Heart left ventricle (tissue), 16 donors: Measurements from ENCODE around the gene PARD3. TPM values are rescaled to one million over a fixed set of nuclear protein-coding genes. Genes with fewer than 3 reads are reported as not detected.

Experiments
- ATAC-seq, 4 donors: fragments of 200-7000 bp; cut with Tn5 transposase; one replicate each; pipeline ENCODE4 v1.9.1; 2020 to 2022; ENCODE audit warnings: moderate library complexity in 4 of 4, mild to moderate bottlenecking in 3 of 4, moderate number of reproducible peaks in 1 of 4
- DNase-seq, 5 donors: peaks; one replicate each; pipeline ENCODE4 v3.0.0-alpha.2; 2020
- H3K27ac ChIP-seq, 12 donors: fragments of 200-600 bp; sonication (generic) in 4 of 12; one replicate each; pipeline versions ENCODE4 v1.5.0 to v1.8.0; 2016 to 2022; ENCODE audit warnings: mild to moderate bottlenecking in 2 of 12
- H3K27me3 ChIP-seq, 9 donors: fragments of 200-600 bp; sonication (generic) in 2 of 9; one replicate each; pipeline versions ENCODE4 v1.5.1 to v1.8.0; 2016 to 2022; ENCODE audit warnings: mild to moderate bottlenecking in 3 of 9
- H3K36me3 ChIP-seq, 9 donors: fragments of 200-600 bp; sonication (generic) in 2 of 9; one replicate each; pipeline versions ENCODE4 v1.5.0 to v1.8.0; 2018 to 2022; ENCODE audit warnings: mild to moderate bottlenecking in 2 of 9
- H3K4me1 ChIP-seq, 12 donors: fragments of 200-600 bp; sonication (generic) in 4 of 12; one replicate each; pipeline versions ENCODE4 v1.5.0 to v1.8.0; 2016 to 2022; ENCODE audit warnings: mild to moderate bottlenecking in 3 of 12
- H3K4me3 ChIP-seq, 12 donors: fragments of 200-600 bp; sonication (generic) in 4 of 12; one replicate each; pipeline versions ENCODE4 v1.5.0 to v1.8.0; 2017 to 2022; ENCODE audit warnings: mild to moderate bottlenecking in 9 of 12, moderate library complexity in 4 of 12
- H3K9me3 ChIP-seq, 12 donors: fragments of 200-600 bp; sonication (generic) in 4 of 12; one replicate each; pipeline versions ENCODE4 v1.5.0 to v1.8.0; 2016 to 2022; ENCODE audit warnings: mild to moderate bottlenecking in 1 of 12
- POLR2A ChIP-seq, 2 donors: fragments of 450-650 bp; IDR thresholded peaks; one replicate each; pipeline ENCODE4 v1.6.1; 2017; ENCODE audit warnings: antibody characterized with exemption in 2 of 2, mild to moderate bottlenecking in 2 of 2, moderate library complexity in 2 of 2
- WGBS, 4 donors: extraction: QIAGEN DNeasy Blood & Tissue Kit in 2 of 4; methylation state at CpG; one replicate each; pipeline versions ENCODE4 v1.1.5 to v1.1.7; 2013 to 2018; 5-methylcytosine and 5-hydroxymethylcytosine counted together
- intact Hi-C, 10 donors: fragments of 100-400 bp; cut with DNase I; formaldehyde crosslinking; loops; one replicate each; pipeline versions ENCODE4 v1.11.1 to v1.14.2; 2022
- polyA plus RNA-seq, 2 donors: library from polyadenylated mRNA; stranded (reverse); fragments of 200-250 nt; gene quantifications; one replicate each; pipeline ENCODE4 v1.2.3, GENCODE V29; 2013
- total RNA-seq, 9 donors: library from RNA; depleted of rRNA in 2 of 9; stranded (reverse); fragments of >200 nt in 2 of 9; fragmentation: NEBNext Ultra II Directional in 3 of 9; extraction: Animal tissue kit (Norgen Biotek cat#: 25700) in 3 of 9; gene quantifications; one replicate each; pipeline versions ENCODE4 v1.1.0 to v1.2.4, GENCODE V29; 2016 to 2023
- TF ChIP-seq, protein P1 (sequence below), 12 donors: fragments of 200-600 bp; sonication (generic) in 4 of 12; IDR thresholded peaks; one replicate each; pipeline versions ENCODE4 v1.5.0 to v1.8.0; 2018 to 2022; ENCODE audit warnings: antibody characterized with exemption in 12 of 12, mild to moderate bottlenecking in 5 of 12
- donor health status: ischemic (EF 13 %, LVEDD 7.1; RV severe dilation, severe dysfunction).
- donor health status: healthy with polysubstance abuse.
- donor health status: DM: no; HTN: yes; CAD: no.
- donor health status: DM: no; HTN: no; CAD: no.
- donor health status: ischemic (EF 25% LVEDD 6.9; RV normal size, moderate dysfunction).
- donor health status: ischemic (EF 25% LVEDD 5.7; RV mildly dilated, moderate dysfunction).
- donor health status: healthy.
- donor health status: DM: yes; HTN: yes; CAD: no.
- donor health status: ischemic (EF 35%, LVEDD 5.7; RV mildly dilated, moderate dysfunction).
- donor health status: nonischemic (EF 11% LVEDD 7.7; RV severe dilation, severe dysfunction).
- donor health status: DM: yes; HTN: yes; CAD: no.
- donor health status: PGD.
- donor health status: ischemic (EF 29% LVEDD 5.4; RV normal size, mild dysfunction).
- donor health status: nonischemic (EF 23%, LVEDD 6.1; RV moderate dilation, normal function).

Gene PARD3
- total and polyA plus RNA-seq, 11 donors = 24.8 to 69.7 (median 33.1) TPM

DNA sequence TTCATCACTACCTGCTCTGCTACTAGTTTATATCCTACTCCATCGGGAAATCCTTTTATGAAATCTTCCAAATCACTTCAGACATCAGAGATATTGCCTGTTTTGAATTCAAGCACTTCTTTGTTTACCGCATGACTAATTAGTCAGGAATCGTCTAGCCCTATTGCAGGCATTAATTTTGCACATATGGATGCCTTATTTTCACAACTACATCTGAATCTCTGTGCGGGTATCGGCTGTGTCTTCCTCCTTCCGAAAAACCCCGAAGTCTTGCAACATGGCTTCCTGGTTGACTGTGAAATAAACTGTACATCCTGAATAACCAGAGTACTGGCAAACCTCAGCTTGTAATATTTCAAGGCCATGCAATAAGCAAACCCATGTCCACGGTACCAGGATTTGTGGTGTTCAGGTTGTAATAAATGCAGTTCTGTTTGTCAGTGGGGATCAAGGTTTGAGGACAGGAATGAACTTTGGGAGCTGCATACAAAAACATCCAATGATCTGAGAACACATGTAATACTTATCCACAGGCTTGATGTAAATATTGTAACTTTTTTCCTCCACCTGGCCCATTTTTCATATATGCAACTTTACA is 642.1 kb downstream of the PARD3 start:
- WGBS, 4 donors = 80 to 91% (median 83%) methylated on average over 8 of the region's 8 CpGs
- intact Hi-C loops = no loop called here
- TF ChIP-seq POLR2A (IDR thresholded peaks at IDR 0.05) = no peak
- TF ChIP-seq, protein P1, sequence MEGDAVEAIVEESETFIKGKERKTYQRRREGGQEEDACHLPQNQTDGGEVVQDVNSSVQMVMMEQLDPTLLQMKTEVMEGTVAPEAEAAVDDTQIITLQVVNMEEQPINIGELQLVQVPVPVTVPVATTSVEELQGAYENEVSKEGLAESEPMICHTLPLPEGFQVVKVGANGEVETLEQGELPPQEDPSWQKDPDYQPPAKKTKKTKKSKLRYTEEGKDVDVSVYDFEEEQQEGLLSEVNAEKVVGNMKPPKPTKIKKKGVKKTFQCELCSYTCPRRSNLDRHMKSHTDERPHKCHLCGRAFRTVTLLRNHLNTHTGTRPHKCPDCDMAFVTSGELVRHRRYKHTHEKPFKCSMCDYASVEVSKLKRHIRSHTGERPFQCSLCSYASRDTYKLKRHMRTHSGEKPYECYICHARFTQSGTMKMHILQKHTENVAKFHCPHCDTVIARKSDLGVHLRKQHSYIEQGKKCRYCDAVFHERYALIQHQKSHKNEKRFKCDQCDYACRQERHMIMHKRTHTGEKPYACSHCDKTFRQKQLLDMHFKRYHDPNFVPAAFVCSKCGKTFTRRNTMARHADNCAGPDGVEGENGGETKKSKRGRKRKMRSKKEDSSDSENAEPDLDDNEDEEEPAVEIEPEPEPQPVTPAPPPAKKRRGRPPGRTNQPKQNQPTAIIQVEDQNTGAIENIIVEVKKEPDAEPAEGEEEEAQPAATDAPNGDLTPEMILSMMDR (IDR thresholded peaks at IDR 0.05) = no peak
- DNase-seq = no peak
- no peak for ATAC-seq
- no peaks in the 10 kb centered on the region for H3K36me3 ChIP-seq
- no peak overlapping the region for H3K27ac ChIP-seq
- H3K27me3 ChIP-seq = no peaks in the 10 kb centered on the region
- peaks cover 0 to 10% (median 0%) of the 10 kb centered on the region in 12 donors for H3K4me1 ChIP-seq
- H3K9me3 ChIP-seq = no peaks in the 10 kb centered on the region
- H3K4me3 ChIP-seq = no peak overlapping the region

- no peaks in the 10 kb centered on the region for H3K9me3 ChIP-seq
- H3K27me3 ChIP-seq = no peaks in the 10 kb centered on the region
- DNase-seq (no peak), ATAC-seq (no peak)
- no peak overlapping the region for H3K27ac ChIP-seq
- intact Hi-C loops = no loop called here
- H3K36me3 ChIP-seq = no peaks in the 10 kb centered on the region
- H3K4me1 ChIP-seq = peaks cover 0 to 10% (median 0%) of the 10 kb centered on the region in 12 donors
- no peak for TF ChIP-seq POLR2A (IDR thresholded peaks at IDR 0.05)
- TF ChIP-seq, protein P1 (IDR thresholded peaks at IDR 0.05) = no peak
- 64 to 88% (median 80%) methylated on average over 4 of the region's 4 CpGs for WGBS, 4 donors
- H3K4me3 ChIP-seq = no peak overlapping the region
Observed at GRCh38 chr10:34171957-34172527, 643.1 kb downstream of the PARD3 start.

- Histone ChIP-seq H3K27ac (no peak overlapping the region), H3K4me3 (no peak overlapping the region), H3K9me3 (no peaks in the 10 kb centered on the region), H3K36me3 (no peaks in the 10 kb centered on the region), H3K27me3 (no peaks in the 10 kb centered on the region), H3K4me1 (peaks cover 0 to 10% (median 0%) of the 10 kb centered on the region in 12 donors)
- TF ChIP-seq, protein P1 (IDR thresholded peaks at IDR 0.05) = no peak
- TF ChIP-seq POLR2A (IDR thresholded peaks at IDR 0.05) = no peak
- ATAC-seq = no peak
- no peak for DNase-seq
- WGBS, 4 donors = 77 to 98% (median 94%) methylated on average over 3 of the region's 3 CpGs
- intact Hi-C loops = no loop called here
Observed at GRCh38 chr10:34169677-34170076, 645.4 kb downstream of the PARD3 start.

GRCh38 chr10:34169131-34169530 is 646.0 kb downstream of the PARD3 start:
- WGBS, 4 donors = 63 to 80% (median 68%) methylated on average over 3 of the region's 3 CpGs
- intact Hi-C loops = no loop called here
- H3K9me3 ChIP-seq = no peaks in the 10 kb centered on the region
- no peak overlapping the region for H3K27ac ChIP-seq
- no peaks in the 10 kb centered on the region for H3K27me3 ChIP-seq
- peaks cover 0 to 10% (median 0%) of the 10 kb centered on the region in 12 donors for H3K4me1 ChIP-seq
- DNase-seq (no peak), ATAC-seq (no peak)
- no peak for TF ChIP-seq POLR2A (IDR thresholded peaks at IDR 0.05)
- TF ChIP-seq, protein P1 (IDR thresholded peaks at IDR 0.05) = no peak
- H3K36me3 ChIP-seq = no peaks in the 10 kb centered on the region
- H3K4me3 ChIP-seq = no peak overlapping the region
